Thyroid gland (tissue), 4 donors: ENCODE data around the gene TBX2.

Experiments used
- POLR2A ChIP-seq, 2 donors: fragments of 450-650 bp; IDR thresholded peaks; one replicate each; pipeline ENCODE4 v1.6.1; 2017; ENCODE audit warnings: antibody characterized with exemption in 2 of 2, mild to moderate bottlenecking in 2 of 2, moderate library complexity in 1 of 2
- TF ChIP-seq, protein P1 (sequence below), 6 experiments: fragments of 200-600 bp in 3 of 6; fragments of 450-650 bp in 3 of 6; sonication (generic) in 3 of 6; IDR thresholded peaks; one replicate each; pipeline ENCODE4 v1.5.1; 2016 to 2019; ENCODE audit warnings: antibody characterized with exemption in 6 of 6, mild to moderate bottlenecking in 2 of 6, inconsistent platforms in 1 of 6, moderate library complexity in 1 of 6

DNA sequence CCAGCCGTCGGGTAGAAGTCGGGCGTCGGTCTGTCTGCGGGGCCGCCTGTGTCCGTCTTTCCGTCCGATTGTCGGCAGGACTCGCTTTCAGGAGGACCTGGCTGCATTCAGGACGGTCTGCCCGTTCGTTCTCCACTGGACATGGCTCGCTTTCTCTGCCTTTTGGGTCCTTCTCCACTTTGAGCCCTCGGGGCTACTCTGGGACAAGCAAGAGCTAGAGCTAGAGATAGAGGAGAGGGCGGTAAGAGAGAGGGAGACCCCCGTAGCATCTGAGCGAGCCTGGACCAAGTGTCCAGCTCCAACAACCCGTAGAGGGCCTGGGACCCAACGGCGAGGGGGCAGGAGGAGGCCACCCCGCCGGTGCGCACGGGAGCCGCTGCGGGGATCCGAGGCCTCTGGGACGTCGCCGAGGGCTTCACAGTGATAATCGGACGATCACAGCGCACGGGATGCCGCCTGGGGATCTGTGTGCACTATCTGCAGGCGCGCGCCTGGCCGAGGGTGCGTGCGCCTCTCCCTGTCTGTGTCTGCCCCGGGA, 57.1 kb downstream of the TBX2 start:
- TF ChIP-seq, protein P1, sequence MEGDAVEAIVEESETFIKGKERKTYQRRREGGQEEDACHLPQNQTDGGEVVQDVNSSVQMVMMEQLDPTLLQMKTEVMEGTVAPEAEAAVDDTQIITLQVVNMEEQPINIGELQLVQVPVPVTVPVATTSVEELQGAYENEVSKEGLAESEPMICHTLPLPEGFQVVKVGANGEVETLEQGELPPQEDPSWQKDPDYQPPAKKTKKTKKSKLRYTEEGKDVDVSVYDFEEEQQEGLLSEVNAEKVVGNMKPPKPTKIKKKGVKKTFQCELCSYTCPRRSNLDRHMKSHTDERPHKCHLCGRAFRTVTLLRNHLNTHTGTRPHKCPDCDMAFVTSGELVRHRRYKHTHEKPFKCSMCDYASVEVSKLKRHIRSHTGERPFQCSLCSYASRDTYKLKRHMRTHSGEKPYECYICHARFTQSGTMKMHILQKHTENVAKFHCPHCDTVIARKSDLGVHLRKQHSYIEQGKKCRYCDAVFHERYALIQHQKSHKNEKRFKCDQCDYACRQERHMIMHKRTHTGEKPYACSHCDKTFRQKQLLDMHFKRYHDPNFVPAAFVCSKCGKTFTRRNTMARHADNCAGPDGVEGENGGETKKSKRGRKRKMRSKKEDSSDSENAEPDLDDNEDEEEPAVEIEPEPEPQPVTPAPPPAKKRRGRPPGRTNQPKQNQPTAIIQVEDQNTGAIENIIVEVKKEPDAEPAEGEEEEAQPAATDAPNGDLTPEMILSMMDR (IDR thresholded peaks at IDR 0.05): no peak
- TF ChIP-seq POLR2A (IDR thresholded peaks at IDR 0.05): no peak
